SK-N-SH (cell line): ENCODE results near the gene LTBP1. TPM values are rescaled to one million over a fixed set of nuclear protein-coding genes. Genes with fewer than 3 reads are reported as not detected.

Experiments used
- CTCF ChIA-PET: fragments of 300-600, 350-600 bp; formaldehyde crosslinking; extraction: SDS; loops from one replicate; lab custom pipeline; 2021; lab: Yijun Ruan, JAX
- POLR2A ChIA-PET: fragments of 350-600 bp; sonication (Branson Sonifier 250); formaldehyde crosslinking; extraction: SDS; loops from one replicate; lab custom pipeline; 2020; ENCODE audit warnings: antibody characterized with exemption, inconsistent platforms; lab: Yijun Ruan, JAX
- DNase-seq: peaks from one replicate; pipeline ENCODE4 v3.0.0; 2012
- H2AFZ ChIP-seq: fragments of 200-600 bp; sonication (generic); 2 replicates; pipeline ENCODE4 v1.8.1; 2016; ENCODE audit warnings: antibody characterized with exemption, mild to moderate bottlenecking, low read depth
- H3F3A ChIP-seq: fragments of 200-600 bp; sonication (generic); replicated peaks from 2 replicates; pipeline ENCODE3; 2016; ENCODE audit warnings: antibody characterized with exemption, mild to moderate bottlenecking; ENCODE audit not compliant: insufficient read depth
- H3K27ac ChIP-seq, 2 experiments: fragments of 200-500 bp in 1 of 2; fragments of 200-600 bp in 1 of 2; sonication (Bioruptor generic) in 1 of 2; sonication (generic), shearing (Covaris generic) in 1 of 2; 2 replicates each; pipeline versions ENCODE4 v1.5.1 to v1.6.1; 2014 to 2016; ENCODE audit warnings: low read depth in 2 of 2, inconsistent platforms in 1 of 2, low read length in 1 of 2, mild to moderate bottlenecking in 1 of 2, mixed read lengths in 1 of 2
- H3K27me3 ChIP-seq: fragments of 200-600 bp; sonication (generic), shearing (Covaris generic); 2 replicates; pipeline ENCODE4 v1.6.1; 2016; ENCODE audit warnings: mixed run types; ENCODE audit not compliant: insufficient read depth
- H3K36me3 ChIP-seq, 2 experiments: fragments of 200-500 bp in 1 of 2; fragments of 200-600 bp in 1 of 2; sonication (Bioruptor generic) in 1 of 2; sonication (generic) in 1 of 2; replicated peaks in 1 of 2; 2 replicates each; pipeline versions ENCODE3 to v1.5.1; 2014 to 2016; ENCODE audit warnings: low read length in 1 of 2, mild to moderate bottlenecking in 1 of 2; ENCODE audit not compliant: insufficient read depth in 2 of 2, control insufficient read depth in 1 of 2
- H3K4me1 ChIP-seq, 2 experiments: fragments of 200-500 bp in 1 of 2; fragments of 200-600 bp in 1 of 2; sonication (Bioruptor generic) in 1 of 2; sonication (generic), shearing (Covaris generic) in 1 of 2; 2 replicates each; pipeline versions ENCODE4 v1.5.1 to v1.6.1; 2014 to 2016; ENCODE audit warnings: low read depth in 1 of 2, low read length in 1 of 2, mixed run types in 1 of 2; ENCODE audit not compliant: insufficient read depth in 2 of 2, control insufficient read depth in 1 of 2
- H3K4me2 ChIP-seq: fragments of 200-600 bp; sonication (generic), shearing (Covaris generic); 2 replicates; pipeline ENCODE4 v1.6.1; 2017; ENCODE audit warnings: mixed run types
- H3K4me3 ChIP-seq, 2 experiments: fragments of 200-500 bp in 1 of 2; fragments of 200-600 bp in 1 of 2; sonication (Bioruptor generic) in 1 of 2; sonication (generic), shearing (Covaris generic) in 1 of 2; 2 replicates each; pipeline versions ENCODE4 v1.5.1 to v1.8.1; 2014 to 2016; ENCODE audit warnings: low read depth in 2 of 2, inconsistent platforms in 1 of 2, low read length in 1 of 2, mild to moderate bottlenecking in 1 of 2, mixed read lengths in 1 of 2, moderate library complexity in 1 of 2
- H3K79me2 ChIP-seq: fragments of 200-600 bp; sonication (generic); 2 replicates; pipeline ENCODE4 v1.8.1; 2017; ENCODE audit warnings: mild to moderate bottlenecking; ENCODE audit not compliant: insufficient read depth
- H3K9ac ChIP-seq: fragments of 200-600 bp; sonication (generic); 2 replicates; pipeline ENCODE4 v1.6.1; 2017; ENCODE audit warnings: mixed run types
- H3K9me2 ChIP-seq: fragments of 200-600 bp; sonication (generic); 2 replicates; pipeline ENCODE4 v1.6.1; 2017; ENCODE audit warnings: mixed run types
- H3K9me3 ChIP-seq: fragments of 200-600 bp; sonication (generic); 2 replicates; pipeline ENCODE4 v1.6.1; 2017; ENCODE audit warnings: mixed run types, mild to moderate bottlenecking, moderate library complexity
- H4K20me1 ChIP-seq: fragments of 200-600 bp; sonication (generic); 2 replicates; pipeline ENCODE4 v1.6.1; 2017; ENCODE audit warnings: mild to moderate bottlenecking, mixed run types; ENCODE audit not compliant: insufficient read depth
- ELF1 ChIP-seq: IDR thresholded peaks from 2 replicates; pipeline ENCODE4 v1.4.0; 2012
- EP300 ChIP-seq, 2 experiments: IDR thresholded peaks; 2 replicates each; pipeline versions ENCODE4 v1.4.0 to v1.6.1; 2012; ENCODE audit warnings: borderline replicate concordance in 1 of 2, low read depth in 1 of 2, low read length in 1 of 2
- FOSL2 ChIP-seq: IDR thresholded peaks from 2 replicates; pipeline ENCODE4 v1.4.0; 2012; ENCODE audit warnings: low read depth, mild to moderate bottlenecking, moderate library complexity, borderline replicate concordance
- FOXJ3 ChIP-seq: sonication (generic); formaldehyde crosslinking; IDR thresholded peaks from 2 replicates; pipeline ENCODE4 v1.5.1; 2020; ENCODE audit warnings: mild to moderate bottlenecking, missing genetic modification reagents
- GABPA ChIP-seq: IDR thresholded peaks from 2 replicates; pipeline ENCODE4 v1.4.0; 2012; ENCODE audit warnings: low read depth, mild to moderate bottlenecking
- JUND ChIP-seq: IDR thresholded peaks from 2 replicates; pipeline ENCODE4 v1.4.0; 2012
- MEF2A ChIP-seq: IDR thresholded peaks from 2 replicates; pipeline ENCODE4 v1.4.0; 2012; ENCODE audit warnings: low read depth, borderline replicate concordance
- NFIC ChIP-seq: IDR thresholded peaks from 2 replicates; pipeline ENCODE4 v1.4.0; 2012; ENCODE audit warnings: borderline replicate concordance
- PBX3 ChIP-seq: IDR thresholded peaks from 2 replicates; pipeline ENCODE4; 2012
- POLR2AphosphoS5 ChIP-seq: IDR thresholded peaks from 2 replicates; pipeline ENCODE4 v1.6.1; 2012; ENCODE audit warnings: low read depth, low read length
- REST ChIP-seq: IDR thresholded peaks from 2 replicates; pipeline ENCODE4 v1.6.1; 2012; ENCODE audit warnings: mild to moderate bottlenecking, low read depth, low read length, moderate library complexity
- SIN3A ChIP-seq: IDR thresholded peaks from 2 replicates; pipeline ENCODE4 v1.6.1; 2012; ENCODE audit warnings: low read depth, mild to moderate bottlenecking, low read length, moderate library complexity, borderline replicate concordance
- TCF12 ChIP-seq: IDR thresholded peaks from 2 replicates; pipeline ENCODE4 v1.4.0; 2012
- TEAD4 ChIP-seq: IDR thresholded peaks from 2 replicates; pipeline ENCODE4 v1.4.0; 2012; ENCODE audit warnings: mild to moderate bottlenecking, borderline replicate concordance; ENCODE audit not compliant: insufficient read depth
- ZBTB33 ChIP-seq: IDR thresholded peaks from 2 replicates; pipeline ENCODE4 v1.4.0; 2012; ENCODE audit warnings: low read depth, borderline replicate concordance
- WGBS: methylation state at CpG from one replicate; pipeline ENCODE4 v1.1.6; 2017; ENCODE audit warnings: low lambda C conversion rate; 5-methylcytosine and 5-hydroxymethylcytosine counted together
- polyA plus RNA-seq, 3 experiments: library from polyadenylated mRNA; depleted of rRNA; stranded (reverse); fragments of >200 nt; gene quantifications; 2 replicates each; pipeline ENCODE4 v1.2.3, GENCODE V29; 2012
- TF ChIP-seq, protein P1 (sequence below): IDR thresholded peaks from 2 replicates; pipeline ENCODE4 v1.4.0; 2012; ENCODE audit warnings: low read depth, borderline replicate concordance

LTBP1 gene
- polyA plus RNA-seq, 1 of the 3 experiments (the other 2 are of a cell fraction) = 467 TPM

DNA sequence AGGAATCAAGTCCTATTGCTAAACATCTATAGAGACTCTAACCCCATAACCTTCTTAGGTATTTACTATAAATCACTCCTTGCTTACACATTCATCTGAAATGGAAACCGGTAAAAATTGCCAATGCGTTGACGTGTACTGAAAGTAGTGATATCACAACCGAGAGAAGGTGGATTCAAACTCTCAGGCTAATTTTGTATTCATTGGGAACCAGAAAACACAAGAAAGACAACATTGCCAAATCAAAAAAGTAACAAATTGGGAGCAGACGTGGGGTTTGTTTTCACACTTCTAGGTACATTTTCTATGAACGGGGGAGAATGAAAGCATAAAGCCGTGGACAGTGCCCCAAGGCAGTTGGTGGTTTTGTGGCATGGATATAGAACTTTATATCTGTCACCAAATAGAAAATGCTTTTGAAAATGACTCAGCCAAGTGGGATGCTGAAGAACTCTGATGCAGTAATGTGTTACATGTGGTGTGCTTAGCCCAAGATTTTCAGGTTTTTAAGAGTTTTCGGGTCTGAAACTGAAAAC, 374.6 kb downstream of the LTBP1 start:
- POLR2A ChIA-PET = no interaction called here
- no peaks in the 10 kb centered on the region for H3K9me2 ChIP-seq
- 23% methylated on average over 8 of the region's 8 CpGs for WGBS
- TF ChIP-seq NFIC = peak; percentile 17; the same call in 1 of the 2 replicates
- TF ChIP-seq EP300 (IDR thresholded peaks at IDR 0.05; ENCODE audit: borderline replicate concordance in 1 of 2, low read depth in 1 of 2, low read length in 1 of 2) = peak in 1 of 2 experiments; percentile 37; a peak in 1 of 4 replicates
- TF ChIP-seq SIN3A = peak; percentile 62; the same call in 1 of the 2 replicates
- TF ChIP-seq TEAD4 = 0 out of 2 replicates have a peak, but pooled peaks have one; percentile 15
- TF ChIP-seq FOSL2 = peak; percentile 75
- TF ChIP-seq REST = peak; percentile 53; the same call in 1 of the 2 replicates
- no peak for TF ChIP-seq GABPA
- TF ChIP-seq TCF12 = peak; percentile 84
- TF ChIP-seq, protein P1, sequence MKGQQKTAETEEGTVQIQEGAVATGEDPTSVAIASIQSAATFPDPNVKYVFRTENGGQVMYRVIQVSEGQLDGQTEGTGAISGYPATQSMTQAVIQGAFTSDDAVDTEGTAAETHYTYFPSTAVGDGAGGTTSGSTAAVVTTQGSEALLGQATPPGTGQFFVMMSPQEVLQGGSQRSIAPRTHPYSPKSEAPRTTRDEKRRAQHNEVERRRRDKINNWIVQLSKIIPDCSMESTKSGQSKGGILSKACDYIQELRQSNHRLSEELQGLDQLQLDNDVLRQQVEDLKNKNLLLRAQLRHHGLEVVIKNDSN = no peak
- 0 out of 2 replicates have a peak, but pooled peaks have one; percentile 7 for TF ChIP-seq POLR2AphosphoS5
- TF ChIP-seq PBX3 = peak; percentile 42; the same call in 1 of the 2 replicates
- no peak for TF ChIP-seq ZBTB33
- TF ChIP-seq MEF2A = peak; percentile 23; the same call in 1 of the 2 replicates
- no peak for TF ChIP-seq FOXJ3
- peak; percentile 67 for TF ChIP-seq JUND
- no peak for TF ChIP-seq ELF1
- no peaks in the 10 kb centered on the region for H4K20me1 ChIP-seq
- H3F3A ChIP-seq = peaks cover 48% of the 10 kb centered on the region
- H3K27ac ChIP-seq = peak overlapping the region; percentile 78 to 83; a peak in 3 of 4 replicates
- peaks cover 0 to 24% of the 10 kb centered on the region in 2 experiments; a peak in 3 of 4 replicates for H3K4me1 ChIP-seq
- peak overlapping the region in 1 of 2 experiments; percentile 10; a peak in 2 of 4 replicates for H3K4me3 ChIP-seq
- H3K79me2 ChIP-seq = no peaks in the 10 kb centered on the region; the same call in 1 of the 2 replicates
- no peak for DNase-seq
- no peaks in the 10 kb centered on the region for H3K9me3 ChIP-seq
- peak overlapping the region; percentile 56 for H3K9ac ChIP-seq
- no peak overlapping the region for H2AFZ ChIP-seq
- no peaks in the 10 kb centered on the region for H3K27me3 ChIP-seq
- CTCF ChIA-PET = no interaction called here
- peaks cover 0 to 66% of the 10 kb centered on the region in 2 experiments for H3K36me3 ChIP-seq
- peak overlapping the region; percentile 50; the same call in 1 of the 2 replicates for H3K4me2 ChIP-seq
